T-cell (primary cell): ENCODE data around the gene BOC. TPM values are rescaled to one million over a fixed set of nuclear protein-coding genes. Genes with fewer than 3 reads are reported as not detected.

Experiments used
- ATAC-seq, 4 experiments: fragments of 200-7000 bp in 3 of 4; fragments of 150-1000 bp in 1 of 4; cut with Tn5 transposase; replicated peaks in 1 of 4; 1 replicate in 3 of 4; 2 replicates in 1 of 4; pipeline ENCODE4 v1.10.0; 2021; ENCODE audit warnings: moderate library complexity in 3 of 4, mild to moderate bottlenecking in 2 of 4, moderate number of reproducible peaks in 1 of 4
- CTCF ChIA-PET, 2 donors: fragments of 300-600 bp; sonication (Branson Sonifier 250); formaldehyde crosslinking; loops; one replicate each; lab custom pipeline; 2022; ENCODE audit warnings: antibody characterized with exemption in 2 of 2; lab: Charles Lee
- POLR2A ChIA-PET, 2 donors: fragments of 300-600 bp; sonication (Branson Sonifier 250); formaldehyde crosslinking; loops; one replicate each; lab custom pipeline; 2022; ENCODE audit warnings: antibody characterized with exemption in 2 of 2; lab: Charles Lee
- DNase-seq, 35 experiments: peaks; one replicate each; pipeline versions ENCODE4 v3.0.0 to v3.0.0-alpha.2; 2013 to 2023
- H3K27ac ChIP-seq: one replicate; pipeline ENCODE4 v1.5.1; 2013; ENCODE audit warnings: low read length
- H3K27me3 ChIP-seq, 2 experiments: replicated peaks in 1 of 2; 1 replicate in 1 of 2; 2 replicates in 1 of 2; pipeline versions ENCODE4 v1.6.1 to v1.7.0; 2013; ENCODE audit warnings: low read length in 1 of 2, mixed read lengths in 1 of 2; ENCODE audit not compliant: control insufficient read depth in 2 of 2, insufficient read depth in 2 of 2; ENCODE audit errors: extremely low read depth in 1 of 2
- H3K36me3 ChIP-seq, 2 donors: 1 replicate in 1 of 2; 2 replicates in 1 of 2; pipeline versions ENCODE4 v1.6.1 to v1.7.0; 2013; ENCODE audit warnings: low read length in 1 of 2; ENCODE audit not compliant: control insufficient read depth in 2 of 2, insufficient read depth in 1 of 2; ENCODE audit errors: extremely low read depth in 1 of 2
- H3K4me1 ChIP-seq, 2 experiments: 1 replicate in 1 of 2; 2 replicates in 1 of 2; pipeline versions ENCODE4 v1.6.1 to v1.7.0; 2013; ENCODE audit warnings: low read length in 2 of 2, mixed read lengths in 1 of 2; ENCODE audit not compliant: insufficient read depth in 2 of 2, control insufficient read depth in 1 of 2; ENCODE audit errors: extremely low read depth in 1 of 2
- H3K4me3 ChIP-seq, 2 donors: 1 replicate in 1 of 2; 2 replicates in 1 of 2; pipeline versions ENCODE4 v1.5.1 to v1.7.0; 2013; ENCODE audit warnings: mild to moderate bottlenecking in 2 of 2, low read length in 1 of 2, moderate library complexity in 1 of 2; ENCODE audit not compliant: control insufficient read depth in 1 of 2; ENCODE audit errors: extremely low read depth in 1 of 2
- H3K9me3 ChIP-seq: 2 replicates; pipeline ENCODE4 v1.7.0; 2013
- H3K27ac Mint-ChIP-seq, 2 donors: one replicate each; pipeline ENCODE4 v1.8.0; 2020 to 2021; ENCODE audit warnings: mild to moderate bottlenecking in 2 of 2, mixed read lengths in 2 of 2
- H3K27me3 Mint-ChIP-seq, 2 donors: one replicate each; pipeline ENCODE4 v1.8.0; 2021 to 2022; ENCODE audit warnings: mixed read lengths in 2 of 2
- H3K36me3 Mint-ChIP-seq: one replicate; pipeline ENCODE4 v1.8.0; 2021; ENCODE audit warnings: mixed read lengths
- H3K4me1 Mint-ChIP-seq, 3 donors: one replicate each; pipeline ENCODE4 v1.8.0; 2020 to 2022; ENCODE audit warnings: mixed read lengths in 3 of 3, mild to moderate bottlenecking in 1 of 3
- H3K4me3 Mint-ChIP-seq, 3 donors: one replicate each; pipeline ENCODE4 v1.8.0; 2020 to 2022; ENCODE audit warnings: mild to moderate bottlenecking in 3 of 3, mixed read lengths in 3 of 3, moderate library complexity in 3 of 3
- H3K9me3 Mint-ChIP-seq, 3 donors: one replicate each; pipeline ENCODE4 v1.8.0; 2020 to 2022; ENCODE audit warnings: mixed read lengths in 3 of 3
- WGBS: methylation state at CpG from one replicate; pipeline ENCODE4 v1.1.5; 2013; ENCODE audit warnings: missing lambda C conversion rate; ENCODE audit not compliant: insufficient coverage; 5-methylcytosine and 5-hydroxymethylcytosine counted together
- total RNA-seq, 35 experiments: library from RNA in 6 of 35; stranded (reverse) in 6 of 35; fragments of 120-200 nt in 1 of 35; gene quantifications; one replicate each; pipeline versions ENCODE4 v1.2.1 to v1.2.4 and lab custom pipeline; 2013 to 2026

Gene BOC
- total RNA-seq, 5 donors from 2014 or later (not counting 1 experiment from before 2014, with no cell fraction given), result 0.16 to 0.20 TPM; not detected in 3

DNA sequence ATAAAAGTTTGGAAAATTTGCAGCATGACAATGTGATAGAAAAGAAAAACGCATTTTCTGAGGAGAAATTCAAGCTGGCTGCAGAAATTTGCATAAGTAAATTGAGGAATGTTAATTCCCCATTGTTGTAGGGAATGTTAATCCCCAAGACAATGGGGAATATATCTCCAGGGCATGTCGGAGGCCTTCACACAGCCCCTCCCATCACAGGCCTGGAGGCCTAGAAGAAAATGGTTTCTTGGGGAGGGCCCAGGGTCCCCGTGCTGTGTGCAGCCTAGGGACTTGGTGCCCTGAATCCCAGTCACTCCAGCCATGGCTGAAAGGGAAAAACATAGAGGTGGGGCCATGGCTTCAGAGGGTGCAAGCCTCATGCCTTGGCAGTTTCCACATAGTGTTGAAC lies 101.1 kb downstream of the BOC start:
- H3K9me3 Mint-ChIP-seq, result peaks cover 9 to 25% (median 10%) of the 10 kb centered on the region in 3 donors
- no peaks in the 10 kb centered on the region for H3K27me3 ChIP-seq
- H3K27ac Mint-ChIP-seq, result no peak overlapping the region
- no peak overlapping the region for H3K27ac ChIP-seq
- ChIA-PET POLR2A (interaction anchor here in 1 of 2 donors (0.6 kb wide), 1 partner anchor 717 kb away, joined by 3 read pairs; no protein-coding TSS in a partner anchor), CTCF (interaction anchor here in 1 of 2 donors (0.6 kb wide), 1 partner anchor 24 kb away, joined by 3 read pairs; no protein-coding TSS in a partner anchor)
- H3K4me3 Mint-ChIP-seq, result no peak overlapping the region
- H3K36me3 Mint-ChIP-seq, result peaks cover 70% of the 10 kb centered on the region
- H3K9me3 ChIP-seq, result peaks cover 7% of the 10 kb centered on the region
- no peaks in the 10 kb centered on the region for H3K4me1 Mint-ChIP-seq
- WGBS, result 72% methylated on average over 2 of the region's 3 CpGs
- H3K4me3 ChIP-seq, result no peak overlapping the region
- H3K4me1 ChIP-seq, result no peaks in the 10 kb centered on the region
- DNase-seq (no peak), ATAC-seq (no peak)
- H3K36me3 ChIP-seq, result peaks cover 2 to 6% of the 10 kb centered on the region in 2 donors
- no peaks in the 10 kb centered on the region for H3K27me3 Mint-ChIP-seq

DNA sequence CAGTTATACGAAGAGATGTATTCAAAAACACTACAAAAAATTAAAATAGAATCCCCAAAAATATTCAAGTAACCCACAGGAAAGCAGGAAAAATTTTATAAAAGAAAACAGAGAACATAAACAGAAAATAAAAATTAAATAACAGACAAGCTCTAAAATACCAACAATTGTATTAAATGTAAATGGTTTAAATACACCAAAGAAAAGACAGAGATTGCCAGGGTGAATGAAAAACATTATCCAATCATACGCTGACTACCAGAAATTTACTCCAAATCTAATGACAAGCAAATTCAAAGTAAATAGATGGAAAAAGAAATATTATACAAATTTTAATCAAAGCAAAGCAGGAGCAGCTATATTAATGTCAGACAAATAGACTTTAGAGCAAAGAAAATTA lies 103.6 kb downstream of the BOC start:
- peaks cover 83% of the 10 kb centered on the region for H3K36me3 Mint-ChIP-seq
- Histone ChIP-seq H3K4me3 (no peak overlapping the region), H3K36me3 (peaks cover 3 to 4% of the 10 kb centered on the region in 2 donors), H3K4me1 (no peaks in the 10 kb centered on the region), H3K27ac (no peak overlapping the region), H3K27me3 (no peaks in the 10 kb centered on the region), H3K9me3 (peaks cover 7% of the 10 kb centered on the region)
- no CpG with 5 or more reads among the region's 2 CpGs for WGBS
- peaks cover 9 to 25% (median 10%) of the 10 kb centered on the region in 3 donors for H3K9me3 Mint-ChIP-seq
- POLR2A ChIA-PET, result no interaction called here
- H3K27ac Mint-ChIP-seq, result no peak overlapping the region
- no peaks in the 10 kb centered on the region for H3K27me3 Mint-ChIP-seq
- DNase-seq (no peak), ATAC-seq (no peak)
- CTCF ChIA-PET, result interaction anchor here in 1 of 2 donors (0.6 kb wide), 1 partner anchor 39 kb away, joined by 4 read pairs; no protein-coding TSS in a partner anchor
- no peaks in the 10 kb centered on the region for H3K4me1 Mint-ChIP-seq
- no peak overlapping the region for H3K4me3 Mint-ChIP-seq

GRCh38 chr3:113329757-113330156 lies 118.4 kb downstream of the BOC start:
- H3K36me3 ChIP-seq, result peaks cover 0 to 3% of the 10 kb centered on the region in 2 donors
- ChIA-PET POLR2A (interaction anchor here in 1 of 2 donors (0.7 kb wide), 1 partner anchor 623 kb away, joined by 3 read pairs; no protein-coding TSS in a partner anchor), CTCF (interaction anchor here in 1 of 2 donors (0.5 to 1.1 kb wide), 2 partner anchors 13 to 28 kb away, joined by 3 to 4 read pairs; no protein-coding TSS in a partner anchor)
- Mint-ChIP-seq H3K36me3 (peaks cover 53% of the 10 kb centered on the region), H3K4me1 (no peaks in the 10 kb centered on the region), H3K27me3 (no peaks in the 10 kb centered on the region), H3K9me3 (no peaks in the 10 kb centered on the region), H3K27ac (no peak overlapping the region), H3K4me3 (no peak overlapping the region)
- DNase-seq, result no peak
- no peak overlapping the region for H3K4me3 ChIP-seq
- H3K27ac ChIP-seq, result no peak overlapping the region
- no peak for ATAC-seq
- H3K4me1 ChIP-seq, result no peaks in the 10 kb centered on the region
- WGBS, result 75% methylated on average over 1 of the region's 2 CpGs
- no peaks in the 10 kb centered on the region for H3K27me3 ChIP-seq
- H3K9me3 ChIP-seq, result no peaks in the 10 kb centered on the region

DNA sequence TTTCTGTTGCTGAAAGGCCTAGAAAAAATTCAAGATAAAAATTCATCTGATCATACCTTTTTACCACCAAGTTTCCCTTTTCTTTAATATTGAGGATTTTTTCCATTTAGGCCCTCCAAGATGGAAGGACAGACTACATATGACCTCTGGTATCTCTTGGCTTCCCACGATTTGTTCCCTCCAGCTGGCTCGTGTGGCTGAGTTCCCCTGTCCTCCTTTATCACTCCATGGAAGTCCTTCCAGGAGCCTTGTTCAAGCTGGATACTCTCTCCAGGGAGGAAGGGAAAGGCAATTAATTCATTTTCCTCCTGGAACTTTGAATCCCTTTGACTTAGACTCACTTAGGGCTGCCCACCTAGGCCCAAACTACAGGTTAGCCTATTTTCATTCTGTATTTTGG lies 119.4 kb downstream of the BOC start:
- CTCF ChIA-PET, result no interaction called here
- ATAC-seq (no peak), DNase-seq (no peak)
- Mint-ChIP-seq H3K36me3 (peaks cover 54% of the 10 kb centered on the region), H3K4me1 (no peaks in the 10 kb centered on the region), H3K9me3 (no peaks in the 10 kb centered on the region), H3K27me3 (no peaks in the 10 kb centered on the region), H3K4me3 (no peak overlapping the region), H3K27ac (no peak overlapping the region)
- no peaks in the 10 kb centered on the region for H3K4me1 ChIP-seq
- H3K4me3 ChIP-seq, result no peak overlapping the region
- H3K9me3 ChIP-seq, result no peaks in the 10 kb centered on the region
- H3K27ac ChIP-seq, result no peak overlapping the region
- WGBS, result no CpG with 5 or more reads among the region's 2 CpGs
- H3K36me3 ChIP-seq, result peaks cover 0 to 3% of the 10 kb centered on the region in 2 donors
- H3K27me3 ChIP-seq, result no peaks in the 10 kb centered on the region
- POLR2A ChIA-PET, result no interaction called here

GRCh38 chr3:113331187-113331586 lies 119.8 kb downstream of the BOC start:
- DNase-seq (no peak), ATAC-seq (no peak)
- no peaks in the 10 kb centered on the region for H3K4me1 Mint-ChIP-seq
- no peaks in the 10 kb centered on the region for H3K27me3 Mint-ChIP-seq
- no peaks in the 10 kb centered on the region for H3K9me3 Mint-ChIP-seq
- no peaks in the 10 kb centered on the region for H3K4me1 ChIP-seq
- peaks cover 0 to 3% of the 10 kb centered on the region in 2 donors for H3K36me3 ChIP-seq
- H3K27ac ChIP-seq, result no peak overlapping the region
- no peak overlapping the region for H3K4me3 ChIP-seq
- no peak overlapping the region for H3K4me3 Mint-ChIP-seq
- ChIA-PET CTCF (no interaction called here), POLR2A (no interaction called here)
- no peaks in the 10 kb centered on the region for H3K9me3 ChIP-seq
- H3K27me3 ChIP-seq, result no peaks in the 10 kb centered on the region
- H3K27ac Mint-ChIP-seq, result no peak overlapping the region
- peaks cover 49% of the 10 kb centered on the region for H3K36me3 Mint-ChIP-seq

Other genes starting within 250 kb of the BOC start
- 10 to 100 TPM; 10.1 to 20.4 (median 11.9) TPM for gene CD200R1, start 236.5 kb upstream of the BOC start, total RNA-seq
- gene GTPBP8, start 220.6 kb upstream of the BOC start, total RNA-seq, result 10 to 100 TPM; 17.2 to 31.3 (median 27.5) TPM
- gene CFAP44, start 229.9 kb downstream of the BOC start, total RNA-seq, result 10 to 100 TPM; 12.2 to 19.9 (median 16.0) TPM